ENCODE data around the gene STXBP5. TPM values are rescaled to one million over a fixed set of nuclear protein-coding genes. Genes with fewer than 3 reads are reported as not detected.

Gene STXBP5
- total and polyA plus RNA-seq, 9 of the 15 experiments (the other 6 are each of a cell fraction or from before 2014, with no cell fraction given) = 23.3 to 172 (median 71.5) TPM

DNA sequence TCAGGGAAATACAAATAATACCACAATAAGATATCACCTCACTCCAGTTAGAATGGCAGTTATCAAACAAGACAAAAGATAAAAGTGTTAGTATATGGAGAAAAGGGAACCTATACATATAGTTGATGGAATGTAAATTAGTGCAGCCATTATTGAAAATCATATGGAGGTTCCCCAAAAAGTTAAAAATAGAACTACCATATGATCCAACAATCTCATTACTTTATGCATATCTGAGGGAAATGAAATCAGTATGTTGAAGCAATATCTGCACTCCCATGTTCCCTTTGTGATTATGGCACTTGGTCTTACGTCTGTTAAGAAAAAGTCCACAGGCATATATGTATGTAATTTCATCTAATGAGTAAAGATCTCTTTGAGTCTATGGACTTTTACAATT is 96.9 kb downstream of the STXBP5 start (continued):
- TF ChIP-seq FOXJ2 (tag; IDR thresholded peaks at IDR 0.05) = no peak
- peak; percentile 47 for TF ChIP-seq POLR2G (IDR thresholded peaks at IDR 0.05; ENCODE audit: low read depth, low read length)
- TF ChIP-seq RFX5 (IDR thresholded peaks at IDR 0.05; ENCODE audit: low read depth, low read length) = no peak
- peak; percentile 45; the same call in 1 of the 2 replicates for TF ChIP-seq POLR2H (tag; IDR thresholded peaks at IDR 0.05; ENCODE audit: low read depth)
- peak; percentile 63 for TF ChIP-seq SUPT5H (IDR thresholded peaks at IDR 0.05)
- TF ChIP-seq SOX6 (IDR thresholded peaks at IDR 0.05) = 0 out of 2 replicates have a peak, but pooled peaks have one; percentile 32
- TF ChIP-seq ZFX (CRISPR knock-in tag; IDR thresholded peaks at IDR 0.05) = no peak
- no peak for TF ChIP-seq SP2 (IDR thresholded peaks at IDR 0.05; ENCODE audit: extremely low read depth, low read depth, low read length, poor library complexity, severe bottlenecking)
- TF ChIP-seq, protein P1, sequence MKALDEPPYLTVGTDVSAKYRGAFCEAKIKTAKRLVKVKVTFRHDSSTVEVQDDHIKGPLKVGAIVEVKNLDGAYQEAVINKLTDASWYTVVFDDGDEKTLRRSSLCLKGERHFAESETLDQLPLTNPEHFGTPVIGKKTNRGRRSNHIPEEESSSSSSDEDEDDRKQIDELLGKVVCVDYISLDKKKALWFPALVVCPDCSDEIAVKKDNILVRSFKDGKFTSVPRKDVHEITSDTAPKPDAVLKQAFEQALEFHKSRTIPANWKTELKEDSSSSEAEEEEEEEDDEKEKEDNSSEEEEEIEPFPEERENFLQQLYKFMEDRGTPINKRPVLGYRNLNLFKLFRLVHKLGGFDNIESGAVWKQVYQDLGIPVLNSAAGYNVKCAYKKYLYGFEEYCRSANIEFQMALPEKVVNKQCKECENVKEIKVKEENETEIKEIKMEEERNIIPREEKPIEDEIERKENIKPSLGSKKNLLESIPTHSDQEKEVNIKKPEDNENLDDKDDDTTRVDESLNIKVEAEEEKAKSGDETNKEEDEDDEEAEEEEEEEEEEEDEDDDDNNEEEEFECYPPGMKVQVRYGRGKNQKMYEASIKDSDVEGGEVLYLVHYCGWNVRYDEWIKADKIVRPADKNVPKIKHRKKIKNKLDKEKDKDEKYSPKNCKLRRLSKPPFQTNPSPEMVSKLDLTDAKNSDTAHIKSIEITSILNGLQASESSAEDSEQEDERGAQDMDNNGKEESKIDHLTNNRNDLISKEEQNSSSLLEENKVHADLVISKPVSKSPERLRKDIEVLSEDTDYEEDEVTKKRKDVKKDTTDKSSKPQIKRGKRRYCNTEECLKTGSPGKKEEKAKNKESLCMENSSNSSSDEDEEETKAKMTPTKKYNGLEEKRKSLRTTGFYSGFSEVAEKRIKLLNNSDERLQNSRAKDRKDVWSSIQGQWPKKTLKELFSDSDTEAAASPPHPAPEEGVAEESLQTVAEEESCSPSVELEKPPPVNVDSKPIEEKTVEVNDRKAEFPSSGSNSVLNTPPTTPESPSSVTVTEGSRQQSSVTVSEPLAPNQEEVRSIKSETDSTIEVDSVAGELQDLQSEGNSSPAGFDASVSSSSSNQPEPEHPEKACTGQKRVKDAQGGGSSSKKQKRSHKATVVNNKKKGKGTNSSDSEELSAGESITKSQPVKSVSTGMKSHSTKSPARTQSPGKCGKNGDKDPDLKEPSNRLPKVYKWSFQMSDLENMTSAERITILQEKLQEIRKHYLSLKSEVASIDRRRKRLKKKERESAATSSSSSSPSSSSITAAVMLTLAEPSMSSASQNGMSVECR (CRISPR knock-in tag; IDR thresholded peaks at IDR 0.05) = no peak
- no peak for TF ChIP-seq PCBP2 (IDR thresholded peaks at IDR 0.05; ENCODE audit: low read depth, low read length, poor library complexity, severe bottlenecking)
- TF ChIP-seq, protein P2, sequence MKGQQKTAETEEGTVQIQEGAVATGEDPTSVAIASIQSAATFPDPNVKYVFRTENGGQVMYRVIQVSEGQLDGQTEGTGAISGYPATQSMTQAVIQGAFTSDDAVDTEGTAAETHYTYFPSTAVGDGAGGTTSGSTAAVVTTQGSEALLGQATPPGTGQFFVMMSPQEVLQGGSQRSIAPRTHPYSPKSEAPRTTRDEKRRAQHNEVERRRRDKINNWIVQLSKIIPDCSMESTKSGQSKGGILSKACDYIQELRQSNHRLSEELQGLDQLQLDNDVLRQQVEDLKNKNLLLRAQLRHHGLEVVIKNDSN (CRISPR knock-in tag; IDR thresholded peaks at IDR 0.05) = no peak
- no peak for TF ChIP-seq FIP1L1 (IDR thresholded peaks at IDR 0.05; ENCODE audit: low read depth, low read length, poor library complexity, severe bottlenecking)

Data from K562 (cell line).